HFFc6 (cell line): ENCODE data around the gene GRK1. TPM values are rescaled to one million over a fixed set of nuclear protein-coding genes. Genes with fewer than 3 reads are reported as not detected.
A peak's percentile ranks its signal among the peaks of the same experiment; 100 is the strongest.

Experiments
- DNase-seq: peaks from one replicate; pipeline ENCODE4 v3.0.0-alpha.2; 2018
- H3K27ac Mint-ChIP-seq: 2 replicates; pipeline ENCODE4 v1.8.0; 2020; ENCODE audit warnings: mild to moderate bottlenecking, mixed read lengths
- H3K27me3 Mint-ChIP-seq: 2 replicates; pipeline ENCODE4 v1.8.0; 2021; ENCODE audit warnings: mild to moderate bottlenecking, moderate library complexity, mixed read lengths; ENCODE audit not compliant: insufficient read depth
- H3K36me3 Mint-ChIP-seq: 2 replicates; pipeline ENCODE4 v1.8.0; 2021; ENCODE audit warnings: low read depth, mixed read lengths
- H3K4me1 Mint-ChIP-seq: 2 replicates; pipeline ENCODE4 v1.8.0; 2020; ENCODE audit warnings: low read depth, mixed read lengths
- H3K4me3 Mint-ChIP-seq: 2 replicates; pipeline ENCODE4 v1.8.0; 2020; ENCODE audit warnings: mild to moderate bottlenecking, moderate library complexity, mixed read lengths
- H3K9me3 Mint-ChIP-seq: 2 replicates; pipeline ENCODE4 v1.8.0; 2020; ENCODE audit warnings: mild to moderate bottlenecking, mixed read lengths
- total RNA-seq, 6 experiments: library from RNA; stranded (reverse); fragmentation: NEBNext Ultra II Directional; extraction: Animal tissue kit (Norgen Biotek cat#: 25700); gene quantifications; 2 replicates in 1 of 6; 3 replicates in 5 of 6; pipeline ENCODE4 v1.2.3, GENCODE V29; 2021
- TF ChIP-seq, protein P1 (sequence below): fragments of 200-600 bp; sonication (generic); IDR thresholded peaks from 2 replicates; pipeline ENCODE4 v1.5.0; 2021; ENCODE audit warnings: antibody characterized with exemption, mild to moderate bottlenecking

Gene GRK1
- total RNA-seq, 6 experiments from 2014 or later = not detected

DNA sequence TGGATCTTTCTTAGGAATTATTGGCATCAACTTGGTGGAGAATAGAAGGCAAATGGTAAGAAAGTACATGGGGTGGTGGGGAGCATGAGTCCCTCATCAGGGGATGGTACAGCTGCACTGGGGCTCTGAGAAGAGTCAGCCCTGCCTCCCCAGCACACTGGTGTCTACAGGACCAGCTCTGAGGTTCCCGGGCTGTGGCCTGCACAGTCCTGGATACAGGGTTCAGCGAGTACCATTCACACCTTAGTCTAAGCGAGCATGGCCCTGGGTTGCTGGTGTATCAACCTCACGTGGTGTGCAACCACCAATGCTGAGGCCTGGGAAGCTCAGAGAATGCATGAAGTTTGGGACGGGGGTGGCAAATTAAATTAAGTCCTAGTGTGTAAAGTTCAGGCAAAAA is 102.1 kb downstream of the GRK1 start:
- Mint-ChIP-seq H3K27me3 (peaks cover 9% of the 10 kb centered on the region), H3K4me1 (peaks cover 41% of the 10 kb centered on the region), H3K9me3 (peaks cover 25% of the 10 kb centered on the region), H3K36me3 (peaks cover 17% of the 10 kb centered on the region), H3K27ac (no peak overlapping the region), H3K4me3 (no peak overlapping the region)
- DNase-seq = no peak
- TF ChIP-seq, protein P1, sequence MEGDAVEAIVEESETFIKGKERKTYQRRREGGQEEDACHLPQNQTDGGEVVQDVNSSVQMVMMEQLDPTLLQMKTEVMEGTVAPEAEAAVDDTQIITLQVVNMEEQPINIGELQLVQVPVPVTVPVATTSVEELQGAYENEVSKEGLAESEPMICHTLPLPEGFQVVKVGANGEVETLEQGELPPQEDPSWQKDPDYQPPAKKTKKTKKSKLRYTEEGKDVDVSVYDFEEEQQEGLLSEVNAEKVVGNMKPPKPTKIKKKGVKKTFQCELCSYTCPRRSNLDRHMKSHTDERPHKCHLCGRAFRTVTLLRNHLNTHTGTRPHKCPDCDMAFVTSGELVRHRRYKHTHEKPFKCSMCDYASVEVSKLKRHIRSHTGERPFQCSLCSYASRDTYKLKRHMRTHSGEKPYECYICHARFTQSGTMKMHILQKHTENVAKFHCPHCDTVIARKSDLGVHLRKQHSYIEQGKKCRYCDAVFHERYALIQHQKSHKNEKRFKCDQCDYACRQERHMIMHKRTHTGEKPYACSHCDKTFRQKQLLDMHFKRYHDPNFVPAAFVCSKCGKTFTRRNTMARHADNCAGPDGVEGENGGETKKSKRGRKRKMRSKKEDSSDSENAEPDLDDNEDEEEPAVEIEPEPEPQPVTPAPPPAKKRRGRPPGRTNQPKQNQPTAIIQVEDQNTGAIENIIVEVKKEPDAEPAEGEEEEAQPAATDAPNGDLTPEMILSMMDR = no peak

DNA sequence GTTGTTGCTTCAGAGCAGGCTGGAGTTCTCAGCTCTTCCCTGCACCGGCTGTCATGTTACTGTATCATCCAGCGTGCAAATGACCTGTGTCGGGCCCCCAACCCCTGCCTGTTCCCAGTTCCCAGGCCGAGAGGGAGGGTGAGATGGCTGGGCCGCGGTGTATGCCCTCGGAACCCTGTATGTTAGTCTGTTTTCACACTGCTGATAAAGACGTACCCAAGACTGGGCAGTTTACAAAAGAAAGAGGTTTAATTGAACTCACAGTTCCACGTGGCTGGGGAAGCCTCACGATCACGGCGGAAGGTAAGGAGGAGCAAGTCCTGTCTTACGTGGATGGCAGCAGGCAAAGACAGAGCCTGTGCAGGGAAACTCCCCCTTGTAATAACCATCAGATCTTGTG is 102.9 kb downstream of the GRK1 start:
- H3K4me3 Mint-ChIP-seq = no peak overlapping the region
- H3K36me3 Mint-ChIP-seq = peaks cover 17% of the 10 kb centered on the region
- H3K9me3 Mint-ChIP-seq = peaks cover 25% of the 10 kb centered on the region
- H3K27me3 Mint-ChIP-seq = peaks cover 5% of the 10 kb centered on the region
- peaks cover 38% of the 10 kb centered on the region for H3K4me1 Mint-ChIP-seq
- DNase-seq = no peak
- TF ChIP-seq, protein P1 = no peak
- no peak overlapping the region for H3K27ac Mint-ChIP-seq

DNA sequence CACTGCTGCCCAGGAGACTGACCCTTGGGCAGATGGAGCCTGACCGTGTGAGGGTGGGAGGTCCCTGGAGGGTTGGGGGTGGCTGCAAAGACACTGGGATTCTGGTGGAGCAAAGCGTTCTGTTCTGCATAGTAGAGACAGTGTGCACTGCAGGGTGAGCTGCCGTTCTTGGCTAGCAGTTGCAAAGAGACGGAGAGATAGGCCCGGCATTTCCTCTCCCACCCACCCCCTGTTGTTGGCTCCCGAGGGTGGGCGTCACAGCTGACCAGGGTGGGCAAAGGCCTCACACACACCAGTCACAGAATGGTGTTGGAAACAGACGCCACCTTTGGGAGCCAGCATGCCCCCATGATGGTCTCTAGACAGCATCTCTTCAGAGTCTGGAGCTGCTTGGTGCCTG is 103.4 kb downstream of the GRK1 start:
- DNase-seq = no peak
- Mint-ChIP-seq H3K4me1 (peaks cover 32% of the 10 kb centered on the region), H3K36me3 (peaks cover 17% of the 10 kb centered on the region), H3K27ac (no peak overlapping the region), H3K27me3 (peaks cover 5% of the 10 kb centered on the region), H3K9me3 (peaks cover 25% of the 10 kb centered on the region), H3K4me3 (no peak overlapping the region)
- TF ChIP-seq, protein P1 = no peak

DNA sequence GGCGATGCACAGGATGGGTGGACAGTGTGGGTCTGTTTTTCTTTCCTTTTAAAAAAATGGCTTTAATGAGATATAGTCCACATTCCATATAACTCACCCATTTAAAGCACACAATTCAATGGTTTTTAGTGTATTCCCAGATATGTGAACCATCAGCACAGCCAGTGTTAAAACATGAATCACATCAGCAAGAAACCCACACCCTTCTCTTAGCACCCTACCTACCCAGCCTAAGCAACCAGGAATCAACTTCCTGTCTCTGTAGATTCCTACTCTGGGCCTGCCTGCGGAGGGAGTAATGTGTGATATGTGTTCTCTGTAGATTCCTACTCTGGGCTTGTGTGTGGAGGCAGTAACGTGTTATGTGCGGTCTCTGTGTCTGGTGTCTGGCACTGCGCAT is 103.9 kb downstream of the GRK1 start:
- TF ChIP-seq, protein P1 = no peak
- H3K36me3 Mint-ChIP-seq = peaks cover 17% of the 10 kb centered on the region
- peaks cover 25% of the 10 kb centered on the region for H3K9me3 Mint-ChIP-seq
- H3K4me3 Mint-ChIP-seq = no peak overlapping the region
- no peak for DNase-seq
- peaks cover 5% of the 10 kb centered on the region for H3K27me3 Mint-ChIP-seq
- peaks cover 29% of the 10 kb centered on the region for H3K4me1 Mint-ChIP-seq
- no peak overlapping the region for H3K27ac Mint-ChIP-seq

DNA sequence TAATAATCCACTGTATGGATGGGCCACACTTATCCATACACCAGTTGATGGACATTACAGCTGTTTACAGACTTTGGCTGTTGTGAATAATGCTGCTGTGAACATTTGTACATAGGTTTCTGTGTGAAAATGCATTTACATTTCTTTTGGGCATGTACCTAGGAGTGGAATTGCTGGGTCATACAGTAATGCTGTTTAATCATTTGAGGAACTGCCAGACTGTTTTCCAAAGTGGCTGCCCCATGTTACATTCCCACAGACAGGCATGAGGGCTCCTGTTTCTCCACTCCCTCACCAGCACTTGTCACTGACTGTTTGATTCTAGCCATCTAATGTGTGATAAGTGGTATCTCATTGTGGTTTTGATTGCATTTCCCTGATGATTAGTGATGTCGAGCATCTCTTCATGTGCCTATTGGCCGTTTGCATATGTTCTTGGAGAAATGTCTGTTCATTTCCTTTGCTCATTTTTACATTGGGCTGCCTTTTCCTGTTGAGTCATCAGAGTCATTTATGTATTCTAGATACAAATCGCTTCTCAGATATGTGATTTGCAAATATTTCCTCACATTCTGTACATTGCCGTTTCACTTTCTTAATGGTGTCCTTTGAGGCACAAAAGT is 104.8 kb downstream of the GRK1 start:
- TF ChIP-seq, protein P1 = no peak
- Mint-ChIP-seq H3K27me3 (peaks cover 5% of the 10 kb centered on the region), H3K4me1 (peaks cover 29% of the 10 kb centered on the region), H3K9me3 (peaks cover 25% of the 10 kb centered on the region), H3K36me3 (peaks cover 17% of the 10 kb centered on the region), H3K27ac (peak overlapping the region; percentile 68), H3K4me3 (peak overlapping the region; percentile 33)
- peak; percentile 54 for DNase-seq
